Activated CD8-positive, alpha-beta memory T cell treated with anti-CD3 and anti-CD28 coated beads for 1 hour (primary cell): ENCODE data around the gene ETAA1.

ENCODE experiments used
- DNase-seq, 2 donors: peaks; one replicate each; pipeline ENCODE4 v3.0.0-alpha.2; 2020; ENCODE audit warnings: low read depth in 1 of 2; ENCODE audit errors: extremely low read depth in 1 of 2

The ETAA1 gene

DNA sequence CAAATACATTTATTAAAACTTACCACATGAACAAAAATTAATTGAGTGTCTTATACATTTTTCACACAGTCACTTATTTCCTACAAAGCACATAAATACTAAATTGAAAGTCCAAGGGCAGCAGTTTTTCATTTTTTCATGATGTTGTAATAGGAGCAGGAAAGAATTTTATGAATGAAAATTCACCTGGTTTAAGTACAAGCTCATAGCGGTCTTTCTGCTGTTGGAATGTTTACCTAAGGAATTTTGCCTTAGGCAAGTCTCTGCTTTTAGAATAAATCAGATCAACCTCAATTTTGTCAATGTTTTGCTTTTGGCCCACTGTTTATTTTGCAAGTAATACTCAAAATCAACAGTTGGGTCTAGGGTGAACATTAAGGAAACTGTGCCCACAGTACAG, 40.0 kb downstream of the ETAA1 start:
- no peak for DNase-seq

DNA sequence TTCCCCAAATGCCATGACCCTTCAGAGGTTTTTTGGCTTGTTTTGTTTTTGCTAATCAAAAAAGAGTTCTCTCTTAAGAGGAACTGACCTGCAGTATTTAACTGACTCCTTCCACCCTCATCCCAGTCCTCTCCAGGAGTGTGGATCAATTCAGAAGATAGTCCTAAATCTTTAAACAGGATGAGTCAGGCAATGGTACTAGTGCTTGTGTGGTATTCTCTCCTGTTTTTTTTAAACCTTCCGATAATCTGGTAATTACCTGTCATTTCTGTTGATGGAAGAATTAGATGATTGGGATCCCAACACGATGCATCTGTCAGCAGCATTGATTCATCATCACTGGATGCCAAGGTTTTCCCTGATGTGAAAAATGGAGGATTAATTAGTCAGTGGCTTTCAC, 41.2 kb downstream of the ETAA1 start:
- no peak for DNase-seq

GRCh38 chr2:67445652-67446268, 48.6 kb downstream of the ETAA1 start:
- no peak for DNase-seq

DNA sequence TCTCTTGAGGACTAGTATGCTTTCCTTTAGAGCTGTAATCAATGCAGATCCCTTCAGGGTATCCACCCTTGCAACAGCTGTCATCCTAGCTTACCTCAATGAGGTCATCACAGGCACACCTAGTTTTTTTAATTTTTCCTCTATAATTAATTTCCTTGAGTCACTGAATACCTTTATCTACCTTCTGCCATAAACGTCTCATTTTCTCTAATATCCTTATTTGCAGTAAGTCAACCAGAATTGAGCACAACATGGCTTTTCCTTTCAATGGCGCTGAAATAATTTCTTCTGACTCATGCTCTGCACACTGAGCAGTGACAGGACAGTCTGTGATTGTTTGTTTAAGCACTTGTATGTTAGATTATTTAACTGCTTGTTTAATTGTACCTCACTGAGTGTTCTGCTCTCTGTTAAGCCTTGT, 49.4 kb downstream of the ETAA1 start:
- DNase-seq, result no peak

- DNase-seq, result no peak
Observed at GRCh38 chr2:67448648-67449047, 51.5 kb downstream of the ETAA1 start.

- DNase-seq, result no peak
Observed at GRCh38 chr2:67451086-67451832, 54.1 kb downstream of the ETAA1 start.

DNA sequence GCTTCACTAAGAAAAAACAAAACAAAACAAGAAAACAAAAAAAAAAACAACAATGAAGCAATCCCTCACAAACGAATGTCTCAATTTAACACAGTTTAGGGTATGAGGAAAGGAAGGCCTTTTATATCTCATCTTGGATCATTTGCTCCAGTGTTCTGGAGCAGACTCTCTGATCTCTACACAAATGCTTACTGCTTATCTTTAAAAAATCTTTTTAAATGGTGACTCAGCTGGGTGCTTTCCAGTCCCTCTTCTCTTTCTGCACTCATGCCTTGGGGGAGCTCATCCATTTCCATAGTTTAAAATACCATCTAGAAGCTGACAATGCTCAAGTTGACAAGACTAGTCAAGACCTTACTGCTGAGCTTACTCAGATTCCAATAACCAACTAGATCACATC, 56.2 kb downstream of the ETAA1 start:
- DNase-seq, result no peak

DNA sequence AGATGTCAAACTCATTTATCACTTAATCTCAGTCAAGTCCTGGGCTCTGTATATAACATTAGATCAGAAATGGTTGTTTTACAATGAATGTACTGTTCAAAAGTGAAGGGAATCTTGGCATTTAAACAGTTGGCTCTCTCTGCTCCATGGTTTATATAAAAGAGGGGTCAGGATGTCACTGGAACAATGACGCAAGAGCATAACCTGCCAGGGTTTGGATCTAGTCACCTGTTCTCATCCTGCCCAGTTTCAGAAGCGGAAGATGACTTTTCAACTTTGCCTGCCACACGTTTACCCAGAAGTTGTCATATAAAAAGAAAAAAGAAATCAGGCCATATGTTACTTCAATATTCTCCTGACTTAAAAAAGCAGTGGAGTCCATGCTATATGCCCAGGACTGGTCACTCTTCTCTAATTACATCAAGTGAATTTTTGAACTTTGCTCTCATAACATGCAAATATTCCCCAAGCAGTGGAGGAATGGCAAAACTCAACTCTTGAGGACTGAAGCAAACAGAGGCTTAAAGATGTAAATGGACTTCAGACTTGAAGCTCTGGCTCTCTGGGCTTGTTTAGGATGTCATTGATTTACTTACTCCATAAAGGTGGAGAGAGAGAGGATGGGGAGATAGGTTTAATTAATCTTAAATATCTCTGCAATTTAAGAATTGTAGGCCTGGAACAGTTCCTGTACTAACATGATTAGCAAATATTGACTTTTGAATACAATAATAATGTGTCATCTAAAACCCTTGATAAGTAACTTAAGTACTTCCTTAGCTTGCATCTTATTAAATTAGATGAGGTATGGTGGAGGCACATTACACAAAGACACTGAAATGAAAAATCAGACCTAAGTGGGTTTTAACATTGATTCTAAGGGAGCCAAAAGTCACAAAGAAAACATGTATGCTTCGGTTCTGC, 58.3 kb downstream of the ETAA1 start:
- DNase-seq, result no peak

- no peak for DNase-seq
Observed at GRCh38 chr2:67456428-67456827, 59.3 kb downstream of the ETAA1 start.

GRCh38 chr2:67457699-67458098, 60.6 kb downstream of the ETAA1 start:
- DNase-seq, result no peak

GRCh38 chr2:67459761-67460160, 62.6 kb downstream of the ETAA1 start:
- no peak for DNase-seq
